A549 (cell line): ENCODE measurements around the gene BCL3. TPM values are rescaled to one million over a fixed set of nuclear protein-coding genes. Genes with fewer than 3 reads are reported as not detected.
A peak's percentile ranks its signal among the peaks of the same experiment; 100 is the strongest.

Source experiments
- ATAC-seq, 2 experiments: fragments of 200-7000 bp in 1 of 2; fragments of >200 bp in 1 of 2; cut with Nextera tagmentation in 1 of 2; cut with Tn5 transposase in 1 of 2; 3 replicates each; pipeline versions ENCODE4 v1.8.0 to v1.9.1; 2018 to 2020; ENCODE audit warnings: mild to moderate bottlenecking in 1 of 2, moderate library complexity in 1 of 2
- CTCF ChIA-PET: fragments of 300-600 bp; sonication (Branson Sonifier 250); formaldehyde crosslinking; extraction: SDS; loops from one replicate; lab custom pipeline; 2021; ENCODE audit warnings: antibody characterized with exemption, inconsistent platforms; lab: Yijun Ruan, JAX
- POLR2A ChIA-PET: fragments of 350-600 bp; formaldehyde crosslinking; extraction: SDS; loops from one replicate; lab custom pipeline; 2021; ENCODE audit warnings: antibody characterized with exemption, inconsistent platforms; lab: Yijun Ruan, JAX
- DNase-seq, 2 experiments: peaks; one replicate each; pipeline versions ENCODE4 v3.0.0 to v3.0.0-alpha.2; 2011 to 2016; ENCODE audit warnings: low read depth in 1 of 2, low spot score in 1 of 2
- FAIRE-seq: peaks from 2 replicates; lab custom pipeline; 2011; peaks lifted over from hg19 to GRCh38; lab: Jason Lieb, UNC
- H3K27ac ChIP-seq, 2 experiments: fragments of >200 bp; sonication (Bioruptor Twin); formaldehyde crosslinking; 3 replicates each; pipeline ENCODE4 v1.5.1; 2016 to 2017
- H3K4me1 ChIP-seq: fragments of >200 bp; sonication (Bioruptor Twin); formaldehyde crosslinking; 3 replicates; pipeline ENCODE4 v1.6.1; 2016
- H3K4me2 ChIP-seq: fragments of >200 bp; sonication (Bioruptor Twin); formaldehyde crosslinking; 3 replicates; pipeline ENCODE4 v1.6.1; 2016
- H3K4me3 ChIP-seq: fragments of >200 bp; sonication (Bioruptor Twin); formaldehyde crosslinking; 3 replicates; pipeline ENCODE4 v1.5.1; 2016
- H3K9me3 ChIP-seq: fragments of >200 bp; sonication (Bioruptor Twin); formaldehyde crosslinking; 3 replicates; pipeline ENCODE4 v1.6.1; 2016
- CHD4 ChIP-seq: fragments of 200-600 bp; sonication (generic); IDR thresholded peaks from 2 replicates; pipeline ENCODE4 v1.6.1; 2016; ENCODE audit warnings: antibody characterized with exemption, mild to moderate bottlenecking, borderline replicate concordance
- CTCF ChIP-seq: fragments of >200 bp; sonication (Bioruptor Twin); formaldehyde crosslinking; IDR thresholded peaks from 3 replicates; pipeline ENCODE4 v1.5.1; 2016
- EHF ChIP-seq: fragments of 250-450 bp; sonication (Bioruptor Pico); IDR thresholded peaks from 2 replicates; pipeline ENCODE4 v1.5.0; 2020; ENCODE audit warnings: mild to moderate bottlenecking
- EP300 ChIP-seq, 2 experiments: fragments of >200 bp; sonication (Bioruptor Twin); formaldehyde crosslinking; IDR thresholded peaks; 2 replicates in 1 of 2; 3 replicates in 1 of 2; pipeline ENCODE4 v1.6.1; 2016 to 2017
- FOXS1 ChIP-seq: fragments of 250-450 bp; sonication (Bioruptor Pico); IDR thresholded peaks from 2 replicates; pipeline ENCODE4 v1.5.0; 2020; ENCODE audit warnings: mild to moderate bottlenecking, moderate library complexity
- GATA3 ChIP-seq: IDR thresholded peaks from 2 replicates; pipeline ENCODE4 v1.6.1; 2012; ENCODE audit warnings: borderline replicate concordance
- JUN ChIP-seq, 2 experiments: fragments of >200 bp; sonication (Bioruptor Twin); formaldehyde crosslinking; IDR thresholded peaks; 2 replicates in 1 of 2; 3 replicates in 1 of 2; pipeline ENCODE4 v1.6.1; 2016 to 2017
- JUNB ChIP-seq: fragments of >200 bp; sonication (Bioruptor Twin); formaldehyde crosslinking; IDR thresholded peaks from 2 replicates; pipeline ENCODE4 v1.6.1; 2016
- KDM5A ChIP-seq: fragments of 200-600 bp; sonication (generic); IDR thresholded peaks from 2 replicates; pipeline ENCODE4 v1.6.1; 2016; ENCODE audit warnings: antibody characterized with exemption, mild to moderate bottlenecking
- MAFK ChIP-seq: fragments of 450-650 bp; IDR thresholded peaks from 2 replicates; pipeline ENCODE4 v1.6.1; 2014; ENCODE audit not compliant: partially characterized antibody
- MAZ ChIP-seq: fragments of 150-350 bp; IDR thresholded peaks from 2 replicates; pipeline ENCODE4 v1.6.1; 2014; ENCODE audit warnings: antibody characterized with exemption, low read depth, low read length, borderline replicate concordance
- NFE2L2 ChIP-seq: fragments of 150-350 bp; conservative IDR thresholded peaks from 2 replicates; pipeline ENCODE4 v1.6.1; 2014; ENCODE audit warnings: low read length
- PBX3 ChIP-seq: IDR thresholded peaks from 2 replicates; pipeline ENCODE4 v1.6.1; 2012
- TP53 ChIP-seq: fragments of 250-450 bp; sonication (Bioruptor Pico); IDR thresholded peaks from 2 replicates; pipeline ENCODE4 v1.5.0; 2021; ENCODE audit warnings: mild to moderate bottlenecking, moderate library complexity
- ZFP36 ChIP-seq: fragments of 450-650 bp; IDR thresholded peaks from 2 replicates; pipeline ENCODE4 v1.6.1; 2014; ENCODE audit warnings: borderline replicate concordance; ENCODE audit not compliant: partially characterized antibody
- WGBS: methylation state at CpG from one replicate; pipeline ENCODE4 v1.1.6; 2017; ENCODE audit errors: missing lambda C conversion rate; 5-methylcytosine and 5-hydroxymethylcytosine counted together
- polyA plus RNA-seq, 4 experiments: library from polyadenylated mRNA; depleted of rRNA in 3 of 4; stranded (reverse); fragments of >200 nt; fragmentation: RNase III in 1 of 4; extraction: RNeasy Plus Mini Kit Qiagen cat#74134 plus additional on column Dnase treatment in 1 of 4; gene quantifications; 2 replicates in 3 of 4; 3 replicates in 1 of 4; pipeline ENCODE4 v1.2.3, GENCODE V29; 2011 to 2017

Gene BCL3
- polyA plus RNA-seq, 2 of the 4 experiments (the other 2 are of a cell fraction): 22.6 to 72.1 TPM

DNA sequence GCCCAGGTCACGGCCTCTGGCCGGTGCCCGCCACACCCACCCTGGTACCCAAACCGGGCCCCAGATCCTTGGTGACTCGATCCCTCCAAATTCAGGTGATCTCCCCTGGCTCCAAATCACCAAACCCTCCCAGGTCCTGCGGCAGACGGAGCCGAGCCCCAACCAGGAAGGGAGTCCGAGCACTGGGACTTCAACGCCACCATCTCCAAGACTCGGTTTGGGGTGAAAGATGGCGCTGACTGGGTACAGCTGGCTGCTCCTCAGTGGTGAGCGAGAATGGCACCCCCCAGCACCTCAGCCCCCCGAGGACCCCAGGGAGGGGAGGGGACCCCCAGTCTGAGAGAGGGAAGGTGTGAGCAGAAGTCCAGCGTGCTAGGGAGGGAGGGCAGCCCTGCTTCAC lies 47.3 kb upstream of the BCL3 start:
- Histone ChIP-seq H3K27ac (peak overlapping the region; percentile 4 to 71; a peak in 3 of 6 replicates), H3K9me3 (no peaks in the 10 kb centered on the region), H3K4me1 (peaks cover 4% of the 10 kb centered on the region), H3K4me2 (no peak overlapping the region), H3K4me3 (no peak overlapping the region)
- POLR2A ChIA-PET: no interaction called here
- WGBS: 82% methylated on average over 15 of the region's 15 CpGs
- DNase-seq (no peak), FAIRE-seq (no peak), ATAC-seq (no peak)
- TF ChIP-seq JUN (IDR thresholded peaks at IDR 0.05) (no peak), NFE2L2 (no peak)
- CTCF ChIA-PET: interaction anchor here (0.8 to 31.4 kb wide), 8 partner anchors 3 to 145 kb away, joined by 3 to 694 read pairs (median 8); partner anchors contain the start of genes CEACAM16 and NECTIN2

DNA sequence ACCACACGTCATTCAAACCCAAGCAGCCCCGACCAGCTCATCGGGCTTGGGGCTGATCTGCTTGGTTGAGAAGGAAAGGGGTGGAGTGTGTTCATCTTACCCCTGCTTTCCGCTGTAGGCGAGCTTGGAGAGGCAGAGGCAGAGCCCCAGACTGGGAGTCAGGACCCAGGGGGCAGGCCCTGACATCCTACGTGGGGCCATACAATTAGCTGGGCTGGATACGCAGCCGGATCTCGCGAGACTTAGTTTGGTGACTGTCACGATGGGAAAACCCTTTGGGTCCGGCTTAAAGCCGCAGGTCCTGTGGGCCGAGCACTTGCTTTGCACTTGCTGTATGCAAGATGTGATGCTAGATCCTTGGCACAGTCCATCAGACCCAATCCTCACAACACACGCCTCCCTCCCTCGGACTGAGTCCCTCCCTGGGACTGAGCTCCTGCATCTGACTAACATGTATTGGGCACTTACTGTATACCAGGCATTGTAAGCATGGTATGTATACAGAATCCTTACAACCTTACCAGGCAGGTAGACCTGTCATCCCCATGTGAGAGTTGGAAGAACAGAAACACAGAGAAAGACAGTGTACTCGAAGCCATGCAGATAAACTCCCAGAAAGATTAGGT lies 45.8 kb upstream of the BCL3 start:
- DNase-seq (no peak), ATAC-seq (no peak; a peak in 1 of 6 replicates), FAIRE-seq (no peak)
- WGBS: 86% methylated on average over 17 of the region's 17 CpGs
- Histone ChIP-seq H3K4me2 (no peak overlapping the region), H3K4me3 (no peak overlapping the region), H3K4me1 (no peaks in the 10 kb centered on the region), H3K27ac (peak overlapping the region in 1 of 2 experiments; percentile 71; a peak in 3 of 6 replicates), H3K9me3 (no peaks in the 10 kb centered on the region)
- CTCF ChIA-PET: interaction anchor here (1.1 to 31.4 kb wide), 7 partner anchors 5 to 141 kb away, joined by 3 to 694 read pairs (median 8); partner anchors contain the start of gene CEACAM16
- TF ChIP-seq EHF (CRISPR knock-in tag) (no peak), CTCF (no peak)
- POLR2A ChIA-PET: no interaction called here

GRCh38 chr19:44703336-44704078 lies 45.0 kb upstream of the BCL3 start:
- ChIA-PET POLR2A (no interaction called here), CTCF (interaction anchor here (0.6 to 31.4 kb wide), 5 partner anchors 6 to 104 kb away, joined by 4 to 694 read pairs (median 12); partner anchors contain the start of gene CEACAM16)
- Histone ChIP-seq H3K4me3 (no peak overlapping the region), H3K9me3 (no peaks in the 10 kb centered on the region), H3K27ac (peak overlapping the region in 1 of 2 experiments; percentile 71; a peak in 2 of 6 replicates), H3K4me2 (no peak overlapping the region), H3K4me1 (no peaks in the 10 kb centered on the region)
- DNase-seq: no peak
- TF ChIP-seq ZFP36: peak; percentile 82
- no peak for TF ChIP-seq GATA3
- no peak for ATAC-seq
- 90% methylated on average over 26 of the region's 28 CpGs for WGBS
- FAIRE-seq: no peak

DNA sequence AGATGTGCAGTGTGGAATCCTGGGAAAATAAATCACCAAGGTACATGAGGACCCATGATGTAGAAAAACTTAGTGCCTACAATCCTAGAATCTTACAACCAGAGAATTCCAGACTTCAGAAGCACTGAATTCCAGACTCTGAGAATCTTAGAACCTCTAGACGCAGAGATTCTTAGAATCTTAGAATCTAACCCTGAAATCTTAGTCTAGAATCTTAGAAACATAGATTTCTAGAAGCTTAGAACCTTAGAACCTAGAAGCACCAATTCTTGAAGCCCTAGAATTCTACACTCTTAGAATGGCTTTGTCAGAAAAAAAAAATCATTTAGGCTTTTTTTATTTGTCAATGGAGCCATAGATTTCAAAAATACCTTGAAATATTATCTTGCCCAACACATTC lies 43.5 kb upstream of the BCL3 start:
- FAIRE-seq: no peak
- DNase-seq: no peak
- TF ChIP-seq PBX3: no peak
- no peak for TF ChIP-seq JUN (IDR thresholded peaks at IDR 0.05)
- TF ChIP-seq KDM5A: no peak
- TF ChIP-seq CHD4: no peak
- TF ChIP-seq JUNB: no peak
- no peak for TF ChIP-seq MAFK
- no peak for TF ChIP-seq MAZ
- TF ChIP-seq TP53 (CRISPR knock-in tag): no peak
- no peak for TF ChIP-seq FOXS1 (CRISPR knock-in tag)
- TF ChIP-seq EP300 (IDR thresholded peaks at IDR 0.05): no peak
- Histone ChIP-seq H3K4me1 (no peaks in the 10 kb centered on the region), H3K9me3 (no peaks in the 10 kb centered on the region), H3K4me2 (no peak overlapping the region), H3K4me3 (no peak overlapping the region), H3K27ac (peak overlapping the region in 1 of 2 experiments; percentile 30; a peak in 1 of 6 replicates)
- no peak for ATAC-seq
- ChIA-PET CTCF (interaction anchor here (1.6 to 42.5 kb wide), 4 partner anchors 7 to 139 kb away, joined by 5 to 1899 read pairs (median 694); partner anchors contain the start of genes BCL3, CBLC and CEACAM16), POLR2A (interaction anchor here (1.4 kb wide), 1 partner anchor 10 kb away, joined by 4 read pairs; no protein-coding TSS in a partner anchor)
- 97% methylated on average over 1 of the region's 1 CpG for WGBS
